Stimulated activated CD4-positive, alpha-beta T cell treated with anti-CD3 and anti-CD28 coated beads, Interleukin-12 subunit alpha, Interleukin-12 subunit beta, amount 100 ng/mL, for 4 hours (primary cell): ENCODE measurements around the gene LOXL1.
"Not testable (repeated sequence)": the region's sequence is repeated elsewhere in the genome, so short reads cannot be mapped to it uniquely, and the experiment has no call there.

Source experiments
- DNase-seq: peaks from one replicate; pipeline ENCODE4 v3.0.0-alpha.2; 2020

LOXL1 gene

DNA sequence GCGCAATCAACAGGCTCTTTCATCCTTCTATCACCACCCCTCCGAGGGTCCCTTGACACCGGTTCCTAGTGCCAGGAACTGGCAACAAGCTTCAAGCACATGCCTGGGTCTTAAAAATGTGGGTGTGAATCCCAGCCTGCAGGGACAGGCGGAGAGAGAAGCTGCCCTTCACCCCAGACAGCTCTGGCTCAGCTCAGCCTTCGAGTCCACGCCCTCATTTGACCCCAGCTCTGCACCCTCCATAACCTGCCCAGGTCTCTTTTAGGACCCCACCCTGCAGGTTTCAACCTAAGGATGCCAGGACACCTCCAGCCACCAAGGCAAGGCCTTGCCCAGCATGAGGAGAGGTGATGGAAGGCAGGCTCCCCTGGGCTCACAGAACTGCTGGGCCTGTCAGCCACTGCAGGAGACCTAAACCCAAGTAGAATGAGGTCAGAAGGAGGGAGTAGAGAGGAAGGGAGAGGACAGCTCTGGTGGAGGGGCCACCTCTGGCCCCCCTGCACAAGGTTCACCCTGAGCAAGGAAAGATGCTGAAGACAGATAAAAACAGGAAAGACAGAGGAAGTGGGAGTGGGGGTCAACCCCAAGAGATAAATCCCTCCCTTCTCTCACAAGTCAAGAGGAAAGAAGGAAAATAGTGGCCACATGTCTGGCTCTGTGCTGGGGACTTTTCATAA is 2.6 kb upstream of the LOXL1 start:
- DNase-seq, result no peak

DNA sequence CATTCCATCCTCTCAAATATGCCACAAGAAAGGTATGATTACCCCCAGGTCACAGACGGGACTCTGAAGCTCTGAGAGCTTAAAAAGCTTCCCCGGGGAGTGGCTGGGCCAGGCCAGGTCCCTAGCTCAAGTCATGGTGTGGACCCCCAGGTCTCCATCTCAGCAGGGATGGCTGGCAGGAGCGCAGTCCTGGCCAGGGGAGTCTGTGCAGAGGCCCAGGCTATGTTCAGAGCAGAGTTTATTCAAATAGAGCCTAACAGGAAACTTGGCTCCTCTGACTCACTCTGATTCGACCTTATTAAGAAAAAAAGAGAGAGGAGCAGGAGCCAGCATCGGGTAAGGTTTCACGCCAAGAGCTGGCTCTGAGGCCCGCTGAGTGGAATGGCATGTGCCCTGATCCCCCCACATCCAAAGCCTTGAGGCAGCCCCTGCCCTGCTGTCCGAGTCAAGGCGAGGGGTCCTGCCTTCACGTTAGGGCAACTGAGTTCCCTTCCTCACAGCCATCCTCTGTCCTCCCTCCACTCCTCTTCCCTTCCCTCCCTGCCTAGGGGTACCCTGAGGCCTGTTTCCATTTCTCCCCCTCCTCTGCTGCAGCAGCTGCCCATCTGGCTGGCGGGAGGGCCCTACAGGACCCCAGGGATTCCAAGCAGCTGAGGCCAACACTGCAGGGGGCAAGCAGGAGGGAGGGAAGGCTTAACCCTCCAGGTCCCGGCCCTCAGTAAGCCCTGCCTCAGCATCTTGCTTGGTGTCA is 1.9 kb upstream of the LOXL1 start:
- no peak for DNase-seq

DNA sequence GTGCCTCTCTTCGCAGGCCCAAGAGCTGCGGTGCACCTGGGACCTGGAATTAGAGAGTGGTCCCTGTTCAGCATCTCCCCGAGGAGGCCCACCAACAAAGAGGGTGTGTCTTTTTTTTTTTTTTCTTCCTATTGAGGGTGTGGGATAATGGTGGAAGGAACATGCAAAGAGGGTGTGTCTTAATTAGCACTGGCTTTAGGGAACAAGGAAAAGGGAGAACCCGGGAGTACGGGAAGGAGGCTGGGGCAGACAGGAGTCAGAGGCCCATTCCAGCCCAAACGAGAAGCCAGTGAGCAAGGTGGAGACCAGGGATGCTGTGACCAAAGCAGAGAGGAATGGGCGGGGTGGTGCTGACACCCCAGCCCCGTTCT is 429 bp upstream of the LOXL1 start:
- no peak for DNase-seq

DNA sequence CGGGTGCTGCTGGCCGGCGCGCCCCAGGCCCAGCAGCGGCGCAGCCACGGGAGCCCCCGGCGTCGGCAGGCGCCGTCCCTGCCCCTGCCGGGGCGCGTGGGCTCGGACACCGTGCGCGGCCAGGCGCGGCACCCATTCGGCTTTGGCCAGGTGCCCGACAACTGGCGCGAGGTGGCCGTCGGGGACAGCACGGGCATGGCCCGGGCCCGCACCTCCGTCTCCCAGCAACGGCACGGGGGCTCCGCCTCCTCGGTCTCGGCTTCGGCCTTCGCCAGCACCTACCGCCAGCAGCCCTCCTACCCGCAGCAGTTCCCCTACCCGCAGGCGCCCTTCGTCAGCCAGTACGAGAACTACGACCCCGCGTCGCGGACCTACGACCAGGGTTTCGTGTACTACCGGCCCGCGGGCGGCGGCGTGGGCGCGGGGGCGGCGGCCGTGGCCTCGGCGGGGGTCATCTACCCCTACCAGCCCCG is 777 bp downstream of the LOXL1 start:
- peak; percentile 38 for DNase-seq

DNA sequence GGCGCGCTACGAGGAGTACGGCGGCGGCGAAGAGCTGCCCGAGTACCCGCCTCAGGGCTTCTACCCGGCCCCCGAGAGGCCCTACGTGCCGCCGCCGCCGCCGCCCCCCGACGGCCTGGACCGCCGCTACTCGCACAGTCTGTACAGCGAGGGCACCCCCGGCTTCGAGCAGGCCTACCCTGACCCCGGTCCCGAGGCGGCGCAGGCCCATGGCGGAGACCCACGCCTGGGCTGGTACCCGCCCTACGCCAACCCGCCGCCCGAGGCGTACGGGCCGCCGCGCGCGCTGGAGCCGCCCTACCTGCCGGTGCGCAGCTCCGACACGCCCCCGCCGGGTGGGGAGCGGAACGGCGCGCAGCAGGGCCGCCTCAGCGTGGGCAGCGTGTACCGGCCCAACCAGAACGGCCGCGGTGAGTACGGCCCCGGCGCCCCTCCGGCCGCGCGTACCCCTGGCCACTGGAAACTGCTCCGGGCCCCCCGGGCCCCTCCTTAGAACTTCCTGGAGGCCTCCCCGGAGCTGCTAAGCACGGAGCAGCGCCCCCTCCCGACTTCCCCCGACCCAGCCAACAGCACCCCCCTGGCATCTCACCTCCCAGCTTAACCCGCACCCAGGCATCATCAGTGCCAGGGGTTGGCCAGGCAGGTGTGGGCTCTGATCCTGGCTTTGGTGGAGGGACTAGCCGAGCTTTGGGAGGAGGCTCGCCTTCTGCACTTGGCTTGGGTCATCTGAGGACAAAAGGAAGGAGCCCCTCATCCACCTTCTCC is 1.4 kb downstream of the LOXL1 start:
- peak; percentile 79 for DNase-seq

DNA sequence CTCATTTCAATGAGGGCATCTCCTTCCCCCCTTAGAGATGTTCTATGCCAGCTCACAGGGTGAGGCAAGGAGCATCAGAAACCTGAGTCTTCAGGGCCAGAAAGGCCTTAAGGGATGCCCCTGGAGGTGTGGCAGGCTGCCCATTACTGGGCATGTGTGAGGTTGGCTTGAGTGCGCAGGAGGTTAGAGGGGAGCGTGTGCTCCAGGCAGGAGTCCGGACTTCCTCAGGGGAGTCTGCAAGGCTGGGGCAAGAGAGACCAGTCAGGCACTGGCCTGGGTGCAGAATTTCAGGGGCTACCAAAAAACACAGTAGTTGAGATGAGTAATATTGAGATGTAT is 1.9 kb downstream of the LOXL1 start:
- DNase-seq, result no peak

DNA sequence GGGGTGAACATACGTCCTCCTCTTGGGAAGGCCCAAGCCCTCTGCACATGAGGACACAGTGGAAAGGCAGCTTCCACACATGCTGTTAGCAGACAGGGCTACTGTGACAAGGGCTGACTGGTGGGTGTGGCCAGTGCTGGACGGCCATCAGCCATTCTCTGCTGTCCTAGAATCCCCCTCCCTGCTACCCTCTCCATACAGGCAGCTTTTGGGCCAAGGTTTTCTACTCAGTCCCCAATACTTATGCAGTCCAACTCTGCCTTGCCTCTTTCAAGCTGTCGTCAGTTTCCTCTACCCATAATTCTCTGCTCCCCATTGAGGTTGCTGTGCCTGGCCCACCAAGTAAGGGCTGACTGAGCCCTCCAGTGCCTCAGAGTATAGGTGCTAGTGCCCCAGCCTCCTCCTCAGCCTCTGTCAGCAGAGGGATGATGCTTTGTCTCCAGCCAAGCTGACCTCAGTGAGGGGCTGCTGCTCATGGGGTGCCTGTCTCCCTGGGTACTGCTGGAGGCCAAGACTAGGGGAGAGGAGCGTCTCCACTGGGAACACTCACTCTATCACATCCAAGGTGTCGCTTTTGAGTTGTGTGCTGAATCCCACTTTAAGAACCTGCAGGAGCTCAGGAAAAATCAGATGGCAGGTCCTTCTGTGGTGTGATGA is 2.8 kb downstream of the LOXL1 start:
- DNase-seq, result no peak

DNA sequence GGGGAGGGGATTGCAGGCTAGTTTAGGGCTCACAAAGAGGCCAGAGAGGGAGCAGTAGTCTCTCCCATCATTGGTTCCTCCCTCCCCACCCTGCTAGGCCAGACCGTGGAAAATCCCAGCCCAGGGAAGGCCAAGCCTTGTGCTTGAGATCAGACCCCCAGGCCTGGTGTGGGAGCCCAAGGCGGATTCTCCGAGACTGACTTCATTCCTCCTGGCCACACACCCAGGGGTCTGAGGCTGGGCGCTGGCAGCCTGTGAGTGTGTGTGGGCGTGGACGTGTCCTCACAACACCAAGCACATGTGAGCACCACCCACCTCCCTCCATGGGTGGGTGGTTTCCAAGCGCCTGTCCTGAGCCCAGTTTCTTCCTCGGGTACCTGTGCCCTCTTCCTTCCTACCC is 4.1 kb downstream of the LOXL1 start:
- DNase-seq, result no peak

DNA sequence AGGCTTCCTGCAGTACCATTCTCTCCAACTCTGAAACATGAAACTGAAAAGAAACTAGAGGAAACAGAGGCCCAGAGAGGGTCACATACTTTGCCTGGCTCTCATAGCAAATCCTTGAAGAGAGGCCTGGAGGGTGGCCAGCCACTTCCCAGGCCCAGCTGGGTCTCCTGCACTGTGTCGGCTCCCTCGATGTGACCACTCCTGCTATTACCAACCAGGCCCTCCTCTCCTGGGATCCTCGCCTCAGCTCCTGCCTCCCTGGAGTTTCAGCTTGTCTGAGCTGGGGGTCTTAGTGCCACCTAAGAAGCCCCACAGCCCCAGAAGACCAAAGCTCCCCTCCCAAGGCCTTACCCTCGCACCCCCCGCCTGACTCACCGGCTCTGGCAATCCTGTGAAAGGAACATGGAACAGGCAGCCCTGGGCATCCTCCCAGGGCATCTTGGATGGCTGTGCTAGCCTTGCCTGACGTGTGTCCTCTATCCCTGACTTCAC is 4.6 kb downstream of the LOXL1 start:
- no peak for DNase-seq

DNA sequence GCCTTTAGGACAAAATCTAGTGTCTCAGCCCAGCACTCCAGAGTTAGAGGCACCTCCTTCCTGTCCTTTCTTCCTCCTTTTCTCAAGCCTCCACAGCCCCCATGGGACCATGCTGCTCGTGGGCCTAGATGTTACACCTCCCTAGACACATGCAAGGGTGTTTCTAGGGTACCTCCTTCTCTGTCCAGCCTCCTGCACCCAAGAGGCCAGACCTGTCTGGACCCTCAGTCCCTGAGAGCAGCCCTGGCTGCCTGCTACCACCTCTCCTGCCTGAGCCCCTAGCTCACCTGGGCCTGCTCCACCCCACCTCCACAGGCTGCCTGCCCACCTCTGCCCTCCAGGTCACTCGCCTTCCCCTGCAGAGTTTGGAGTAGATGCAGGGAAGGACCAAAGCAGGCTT is 5.2 kb downstream of the LOXL1 start:
- DNase-seq, result no peak

DNA sequence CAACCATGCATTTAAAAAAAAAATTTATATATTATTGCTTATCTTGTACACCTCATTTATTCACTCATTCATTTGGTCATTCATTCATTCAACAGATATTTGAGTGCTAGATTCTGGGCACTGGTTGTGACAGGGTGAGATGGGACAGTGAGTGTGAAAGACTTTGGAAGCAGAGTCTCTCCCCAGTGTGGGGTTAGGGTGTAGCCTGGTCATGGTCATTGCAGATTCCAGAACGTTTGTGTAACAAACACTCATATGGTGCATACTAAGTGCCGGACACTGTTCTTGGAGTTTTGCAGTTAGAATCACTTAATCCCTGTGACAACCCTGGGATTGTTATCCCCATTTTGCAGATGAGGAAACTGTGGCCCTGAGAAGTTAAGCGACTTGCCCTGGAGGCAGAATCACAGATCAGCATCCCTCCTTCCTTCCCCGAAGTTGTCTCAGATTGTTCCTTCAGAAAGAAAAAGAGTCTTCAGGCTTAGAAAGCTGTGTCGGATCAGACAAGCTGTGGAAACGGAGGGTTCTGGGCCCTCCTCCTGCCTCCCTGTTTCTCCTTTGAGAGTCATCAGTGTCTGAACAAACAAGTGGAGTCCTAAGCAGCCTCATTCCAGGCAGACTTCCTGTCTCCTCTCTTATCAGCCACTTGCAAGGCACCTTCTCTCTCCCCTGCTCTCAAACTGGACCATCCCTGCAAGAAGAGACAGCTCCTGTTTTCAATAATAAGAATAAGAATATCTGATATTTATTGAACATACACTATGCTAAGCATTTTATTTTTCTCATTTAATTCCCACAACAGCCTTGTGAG is 6.3 kb downstream of the LOXL1 start:
- DNase-seq, result no peak

DNA sequence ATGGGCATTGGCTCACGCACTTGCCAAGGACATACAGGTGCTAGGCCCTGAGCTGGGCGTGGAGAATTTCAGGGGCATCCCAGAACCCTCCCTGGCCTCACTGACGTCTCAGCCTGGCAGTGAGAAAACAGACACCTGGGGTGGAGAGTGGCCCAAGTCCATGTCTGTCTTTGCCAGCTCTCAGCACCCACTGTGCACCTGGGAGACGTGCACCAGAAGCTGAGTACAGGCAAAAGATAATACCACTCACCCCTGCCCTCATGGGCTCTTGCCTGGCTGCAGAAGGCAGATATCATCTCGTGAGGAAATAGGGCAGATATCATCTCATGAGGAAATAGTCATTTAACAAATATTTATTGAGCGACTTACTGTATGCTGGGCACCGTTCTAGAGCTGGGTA is 8.0 kb downstream of the LOXL1 start:
- no peak for DNase-seq

DNA sequence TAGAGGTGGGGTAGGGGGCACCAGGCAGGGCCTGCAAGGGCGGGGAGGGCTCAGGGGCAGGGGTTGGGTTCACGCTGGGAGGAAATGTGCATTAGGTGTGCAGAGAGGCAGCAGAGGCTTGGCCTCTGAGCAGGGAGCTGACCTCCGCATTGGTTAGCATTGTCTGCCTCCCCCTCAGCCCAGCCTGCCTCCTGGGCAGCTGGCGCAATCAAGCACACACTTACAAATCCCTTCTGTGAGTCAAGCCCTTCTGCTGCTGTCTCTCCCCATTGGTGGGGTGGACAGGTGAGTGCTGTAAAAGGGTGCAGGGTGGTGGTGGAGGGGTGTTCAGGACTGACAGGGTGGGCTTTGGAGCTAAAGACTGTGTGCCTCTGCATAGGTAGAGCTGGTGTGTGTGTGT is 9.3 kb downstream of the LOXL1 start:
- no peak for DNase-seq

DNA sequence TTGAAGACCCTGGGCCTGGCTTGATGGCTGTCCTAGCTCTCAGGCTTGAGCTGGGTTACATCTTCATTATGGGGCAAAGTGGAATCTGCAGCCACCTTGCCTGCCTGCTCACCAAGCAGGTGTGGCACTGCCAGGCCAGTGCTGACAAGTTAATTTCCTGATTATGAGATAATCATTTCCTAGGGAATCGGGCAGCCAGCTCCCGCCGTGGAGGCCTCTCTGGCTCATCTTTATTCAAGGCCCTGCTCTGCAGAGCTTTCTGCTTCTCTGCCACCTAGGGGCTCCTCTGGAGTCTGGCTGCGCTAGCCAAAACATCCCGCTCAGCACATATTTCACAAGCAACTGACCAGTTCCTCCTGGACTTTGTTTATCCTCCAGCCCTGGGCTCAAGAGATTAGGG is 9.9 kb downstream of the LOXL1 start:
- DNase-seq, result no peak

DNA sequence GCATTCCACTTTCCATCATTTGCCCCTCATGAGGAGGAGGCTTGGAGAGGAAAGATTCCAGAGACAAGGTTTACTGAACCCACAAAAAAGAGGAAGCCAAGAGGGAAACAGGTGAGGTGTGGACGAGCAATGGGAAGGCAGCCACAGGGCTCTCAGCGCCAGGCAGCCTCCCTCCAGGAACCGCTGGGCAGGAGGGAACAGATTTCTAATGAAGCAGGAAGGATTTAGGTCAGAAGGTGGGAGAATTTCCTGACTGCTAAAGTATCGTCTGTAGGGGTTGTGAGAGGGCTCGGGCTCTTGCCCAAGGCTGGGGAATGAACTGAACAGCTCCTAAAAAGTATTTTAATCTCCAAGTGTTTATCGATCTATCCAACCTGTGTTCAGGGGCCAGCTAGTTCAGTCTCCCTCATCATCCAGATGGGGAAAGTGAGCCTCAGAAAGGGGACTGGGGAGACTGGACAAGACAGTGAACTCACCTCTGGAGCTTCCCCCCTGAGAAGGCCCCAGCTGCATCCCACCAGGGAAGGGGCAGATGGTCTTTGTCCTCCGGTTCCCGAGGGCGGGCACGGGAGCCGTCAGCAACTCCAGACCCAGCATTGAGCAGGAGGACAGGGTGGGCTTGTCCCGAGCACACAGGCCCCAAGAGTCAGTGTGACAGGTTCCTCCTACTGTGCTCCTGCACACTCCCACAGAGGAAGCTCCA is 10.5 kb downstream of the LOXL1 start:
- DNase-seq, result no peak

DNA sequence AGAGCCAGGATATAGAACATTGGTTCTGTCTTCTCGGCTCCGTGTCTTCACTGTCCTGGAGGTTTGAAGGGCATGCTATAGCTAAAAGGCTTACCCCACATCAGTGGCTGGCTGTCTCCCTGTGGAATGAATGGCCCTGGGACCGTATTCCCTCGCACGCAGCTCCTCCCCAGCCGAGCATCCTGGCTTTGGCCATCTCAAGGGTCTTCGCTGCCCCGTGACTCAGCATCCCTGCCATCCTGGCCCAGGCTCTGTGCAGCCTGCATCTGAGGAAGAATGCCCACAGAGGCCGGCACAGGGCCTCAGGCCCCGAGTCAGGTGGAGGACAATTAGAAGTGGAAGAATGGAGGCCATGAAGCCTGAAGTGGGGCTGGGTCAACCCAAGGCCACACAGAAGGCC is 11.0 kb downstream of the LOXL1 start:
- no peak for DNase-seq

DNA sequence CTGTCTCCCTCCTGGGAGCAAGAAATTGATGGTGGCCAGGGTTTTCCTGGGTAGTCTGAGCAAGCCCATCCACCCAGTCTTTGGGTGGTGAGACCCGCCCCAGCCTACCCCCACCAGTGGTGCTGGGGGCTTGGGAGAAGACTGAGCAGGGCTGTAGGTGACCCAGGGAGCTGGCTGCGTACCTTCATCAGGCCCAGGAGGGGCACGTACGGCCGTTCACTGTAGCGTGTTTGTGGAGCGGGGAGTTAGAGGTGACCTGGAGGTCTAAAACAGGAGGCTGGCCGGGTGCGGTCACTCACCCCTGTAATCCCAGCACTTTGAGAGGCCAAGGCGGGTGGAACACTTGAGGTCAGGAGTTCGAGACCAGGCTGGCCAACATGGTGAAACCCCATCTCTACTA is 11.5 kb downstream of the LOXL1 start:
- no peak for DNase-seq

DNA sequence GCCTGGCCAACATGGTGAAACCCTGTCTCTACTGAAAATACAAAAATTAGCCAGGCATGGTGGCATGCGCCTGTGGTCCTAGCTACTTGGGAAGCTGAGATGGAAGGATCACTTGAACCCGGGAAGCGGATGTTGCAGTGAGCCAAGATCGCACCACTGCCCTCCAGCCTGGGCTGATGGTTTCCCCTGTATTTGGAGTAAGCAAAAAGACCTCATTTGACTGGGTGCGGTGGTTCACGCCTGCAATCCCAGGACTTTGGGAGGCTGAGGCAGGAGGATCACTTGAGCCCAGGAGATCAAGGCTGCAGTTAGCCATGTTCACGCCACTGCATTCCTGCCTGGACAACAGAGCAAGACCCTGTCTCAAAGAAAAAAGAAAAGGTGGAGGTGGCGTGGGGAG is 12.3 kb downstream of the LOXL1 start:
- not testable (repeated sequence) for DNase-seq

DNA sequence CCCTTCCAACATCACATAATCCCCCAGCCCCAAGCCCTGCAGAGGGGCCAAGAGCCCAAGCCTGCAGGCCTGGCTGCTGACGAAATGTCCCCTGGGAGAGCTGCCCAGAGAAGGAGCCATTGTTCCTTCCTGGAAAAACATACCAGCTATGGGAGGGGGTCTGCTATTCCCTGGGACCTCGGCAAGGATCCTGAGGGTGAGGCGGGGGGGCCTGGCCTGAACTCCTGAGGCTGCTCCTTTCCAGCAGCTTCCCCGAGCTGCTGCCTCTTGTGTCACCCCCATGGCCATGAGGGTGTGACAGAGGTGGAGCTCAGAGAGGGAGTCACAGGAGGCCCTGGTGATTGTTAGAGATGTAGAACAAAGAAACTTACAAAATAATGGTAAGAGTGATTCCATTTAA is 12.9 kb downstream of the LOXL1 start:
- DNase-seq, result no peak

DNA sequence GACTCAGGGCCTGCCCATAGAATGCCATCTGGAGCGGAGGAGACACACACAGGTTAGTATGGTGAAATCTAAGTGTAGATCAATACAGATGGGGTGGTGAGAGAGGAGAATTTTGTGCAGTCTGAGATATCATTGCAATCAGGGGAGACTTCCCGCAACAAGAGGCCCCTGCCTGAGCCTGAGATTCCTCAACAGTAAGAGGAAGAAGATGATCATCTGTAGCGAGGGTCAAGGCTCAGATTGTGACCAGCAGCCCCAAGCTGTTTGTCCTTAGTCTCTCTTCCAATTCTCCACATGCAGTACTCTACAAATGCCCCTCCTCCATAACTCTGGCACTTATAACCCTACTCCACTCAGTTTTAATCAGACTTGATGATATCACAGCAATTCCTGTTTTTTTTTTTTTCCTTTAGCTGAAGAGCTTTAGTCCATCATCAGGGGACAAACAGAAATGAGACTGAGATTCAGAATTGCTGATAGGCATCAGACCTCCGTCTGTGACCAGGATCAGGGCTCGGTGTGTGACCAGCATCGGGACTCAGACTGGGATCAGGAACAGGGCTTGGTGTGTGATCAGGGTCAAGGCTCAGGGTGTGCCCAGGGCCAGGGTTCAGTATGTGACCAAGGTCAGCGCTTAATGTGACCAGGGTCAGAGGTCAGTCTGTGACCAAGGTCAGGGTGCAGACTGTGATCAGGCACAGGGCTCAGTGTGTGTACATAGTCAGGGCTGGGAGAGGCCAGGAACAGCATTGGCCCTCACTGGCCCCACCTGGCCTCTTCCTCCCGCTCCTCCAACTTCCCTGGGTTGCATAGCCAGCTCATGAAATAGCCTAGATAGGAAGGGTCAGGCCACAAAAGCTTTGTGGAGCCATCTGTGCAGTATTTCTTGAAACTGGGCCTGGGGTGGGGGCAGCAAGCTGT is 14.1 kb downstream of the LOXL1 start:
- DNase-seq, result no peak

DNA sequence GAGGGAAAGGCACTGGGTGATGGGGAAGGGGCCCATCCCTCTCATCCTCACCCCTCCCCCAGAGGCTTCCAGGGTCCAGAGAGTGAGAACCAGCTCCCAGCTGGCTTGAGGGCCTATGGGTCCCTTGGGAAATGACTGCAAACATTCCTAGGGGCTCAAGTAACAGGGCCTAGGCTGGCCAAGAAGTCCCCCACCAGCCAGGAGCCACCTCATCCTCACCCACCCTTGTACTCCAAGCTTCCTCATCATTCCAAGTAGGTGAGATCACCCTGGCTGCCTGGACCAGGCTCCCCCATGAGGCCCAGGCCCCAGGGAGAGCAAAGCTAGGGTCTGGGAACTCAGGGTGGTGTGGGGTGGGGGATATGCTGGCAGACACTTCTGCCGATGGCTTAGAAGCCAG is 14.8 kb downstream of the LOXL1 start:
- DNase-seq, result no peak
